Measurements from ENCODE around the gene CFAP61.
"Not testable (repeated sequence)": the region's sequence is repeated elsewhere in the genome, so short reads cannot be mapped to it uniquely, and the experiment has no call there.

Gene CFAP61

DNA sequence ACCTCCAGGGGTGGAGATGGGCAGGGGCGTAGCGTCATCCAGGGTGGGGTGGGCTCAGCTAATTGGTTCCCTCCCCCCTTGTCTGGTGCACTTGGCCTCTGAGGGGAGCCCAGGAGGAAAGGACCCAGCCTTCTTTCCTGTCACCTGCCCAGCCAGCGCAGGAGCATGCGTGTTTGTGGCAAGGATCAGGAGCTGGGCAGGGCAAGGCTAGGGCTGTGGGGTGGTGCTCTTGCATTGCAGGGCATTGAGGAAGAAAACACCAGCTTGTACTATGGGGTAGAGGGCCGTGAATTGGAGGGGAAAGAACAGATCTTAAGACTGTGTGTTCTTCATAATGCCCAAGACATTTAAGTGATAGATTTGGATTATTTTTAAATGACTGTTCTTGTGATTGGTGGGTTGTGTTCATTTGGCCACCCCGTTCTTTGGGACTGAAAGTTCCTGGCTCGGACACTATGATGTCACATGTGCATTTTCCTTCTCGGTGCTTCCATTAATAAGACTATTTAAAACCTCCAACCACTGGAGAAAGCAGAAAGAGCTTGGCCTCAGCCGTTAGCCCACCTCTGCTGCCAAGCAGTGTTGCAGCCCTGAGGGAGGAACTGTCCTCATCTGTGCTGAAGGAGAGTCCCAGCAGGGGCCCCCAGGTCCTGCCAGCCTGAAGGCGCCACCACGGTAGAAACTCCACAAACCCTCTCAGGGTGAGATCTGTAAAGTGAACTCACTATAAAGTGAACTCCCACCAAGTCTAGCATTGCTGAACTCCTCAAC lies 179.4 kb downstream of the CFAP61 start:
- DNase-seq (ENCODE audit: low read depth, low spot score): no peak

DNA sequence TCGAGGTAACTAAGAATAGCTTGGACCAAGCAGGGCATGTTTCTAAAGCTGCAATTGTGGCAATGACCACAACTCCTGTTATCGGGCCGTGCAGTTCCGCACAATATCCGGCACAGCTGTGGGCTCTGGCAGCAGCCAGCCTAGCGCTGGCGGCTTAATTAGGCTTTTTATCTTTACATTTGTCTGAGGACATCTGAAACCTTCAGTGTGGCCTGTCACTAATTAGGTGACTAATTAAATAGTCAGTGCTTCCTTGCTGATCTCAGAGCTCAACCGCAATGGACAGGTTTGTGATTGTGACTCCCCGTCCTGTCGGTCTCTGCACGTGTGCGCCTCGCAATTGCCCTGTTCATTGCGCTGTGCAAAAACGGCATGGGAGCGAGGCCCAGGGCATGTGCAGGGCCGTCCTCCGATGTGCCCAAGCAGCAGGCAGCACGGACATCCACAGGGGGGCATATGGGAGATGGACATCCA lies 180.7 kb downstream of the CFAP61 start:
- no peak for DNase-seq (ENCODE audit: low read depth, low spot score)

DNA sequence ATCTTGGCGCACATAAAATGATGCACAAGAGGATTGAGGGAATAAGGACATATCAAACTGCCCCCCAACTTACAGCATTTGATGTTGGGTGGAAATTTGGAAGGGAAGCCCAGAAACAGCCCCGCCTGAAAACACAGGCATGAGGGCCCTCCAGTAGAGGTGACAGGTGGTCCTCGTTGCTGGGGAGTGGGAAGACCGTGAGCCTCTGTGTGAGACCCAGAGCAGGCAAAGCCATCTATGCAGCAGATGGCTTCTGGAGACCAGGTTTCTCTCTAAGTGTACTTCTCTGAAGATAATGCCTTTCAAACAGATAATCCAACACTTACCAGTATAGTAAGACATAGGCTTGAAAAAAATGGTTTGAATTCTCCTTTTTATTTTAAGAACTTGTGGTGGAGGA lies 183.3 kb downstream of the CFAP61 start:
- no peak for DNase-seq (ENCODE audit: low read depth, low spot score)

DNA sequence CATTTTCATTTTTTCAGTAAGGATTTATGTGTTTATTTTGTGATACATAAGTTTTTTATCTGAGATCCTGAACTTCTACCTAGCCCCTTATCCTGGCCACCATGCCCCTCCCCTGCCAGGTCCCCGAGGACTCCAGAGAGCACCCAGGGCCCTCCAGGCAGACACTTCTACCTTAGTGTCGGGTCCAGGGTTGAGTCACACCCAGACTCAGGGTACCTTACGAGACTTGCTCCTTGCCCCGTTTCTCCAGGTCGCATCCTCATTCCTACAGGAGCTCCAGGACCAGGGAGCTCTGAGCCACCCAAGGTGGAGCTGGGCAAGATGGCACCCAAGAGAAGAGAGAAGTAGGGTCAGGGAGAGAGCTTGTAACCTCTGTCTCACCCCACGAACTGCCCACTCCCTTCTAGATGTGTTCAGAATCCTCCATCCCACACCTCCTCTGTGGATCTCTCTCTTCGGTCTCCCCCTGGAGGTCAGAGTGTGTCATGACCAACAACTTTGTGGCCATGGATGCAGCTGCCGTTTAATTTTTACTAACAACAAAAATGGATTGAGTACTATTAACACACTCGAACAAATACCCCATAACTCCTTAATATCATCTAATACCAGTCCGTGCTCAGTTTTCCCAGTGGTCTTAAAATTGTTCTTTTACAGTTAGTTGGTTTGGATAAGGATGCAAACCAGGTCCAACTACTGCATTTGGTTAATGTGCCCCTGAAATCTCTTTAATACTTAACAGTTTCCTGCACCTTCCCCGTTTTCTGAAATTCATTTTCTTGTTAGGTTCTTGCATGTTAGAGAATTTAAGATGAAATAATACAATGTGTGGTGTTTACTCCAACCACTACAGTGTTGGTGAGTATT lies 185.0 kb downstream of the CFAP61 start:
- peak; percentile 3 for DNase-seq (ENCODE audit: low read depth, low spot score)

DNA sequence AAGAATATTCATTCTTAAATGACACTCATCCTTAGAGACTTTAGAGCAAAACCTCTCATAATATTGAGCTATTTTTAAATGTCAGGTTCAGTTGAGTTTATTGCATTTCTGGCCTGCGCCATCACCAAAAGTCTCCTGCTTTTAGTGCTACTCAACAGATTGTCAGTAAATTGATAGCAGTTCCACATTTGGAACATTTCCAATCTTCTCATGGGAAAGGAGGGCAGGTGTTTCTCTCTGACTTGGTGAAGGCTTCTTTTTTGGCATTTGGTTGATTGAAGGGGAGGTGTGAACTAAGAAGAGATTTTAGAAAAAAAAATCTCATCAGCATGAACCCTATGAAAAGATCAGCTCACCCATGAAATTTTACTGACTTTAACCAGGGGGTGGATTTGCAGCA lies 189.6 kb downstream of the CFAP61 start:
- no peak for DNase-seq (ENCODE audit: low read depth, low spot score)

DNA sequence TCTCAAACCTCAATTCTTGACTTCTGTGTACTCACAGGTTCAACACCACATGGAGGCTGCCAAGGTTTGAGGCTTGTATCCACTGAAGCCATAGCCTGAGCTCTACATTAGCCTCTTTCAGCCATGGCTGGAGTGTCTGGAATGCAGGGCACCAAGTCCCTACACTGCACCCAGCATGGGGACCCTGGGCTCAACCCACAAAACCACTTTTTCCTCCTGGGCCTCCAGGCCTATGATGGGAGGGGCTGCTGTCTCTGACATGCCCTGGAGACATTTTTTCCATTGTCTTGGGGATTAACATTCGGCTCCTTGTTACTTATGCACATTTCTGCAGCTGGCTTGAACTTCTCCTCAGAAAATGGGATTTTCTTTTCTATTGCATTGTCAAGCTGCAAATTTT lies 192.1 kb downstream of the CFAP61 start:
- DNase-seq (ENCODE audit: low read depth, low spot score): not testable (repeated sequence)

DNA sequence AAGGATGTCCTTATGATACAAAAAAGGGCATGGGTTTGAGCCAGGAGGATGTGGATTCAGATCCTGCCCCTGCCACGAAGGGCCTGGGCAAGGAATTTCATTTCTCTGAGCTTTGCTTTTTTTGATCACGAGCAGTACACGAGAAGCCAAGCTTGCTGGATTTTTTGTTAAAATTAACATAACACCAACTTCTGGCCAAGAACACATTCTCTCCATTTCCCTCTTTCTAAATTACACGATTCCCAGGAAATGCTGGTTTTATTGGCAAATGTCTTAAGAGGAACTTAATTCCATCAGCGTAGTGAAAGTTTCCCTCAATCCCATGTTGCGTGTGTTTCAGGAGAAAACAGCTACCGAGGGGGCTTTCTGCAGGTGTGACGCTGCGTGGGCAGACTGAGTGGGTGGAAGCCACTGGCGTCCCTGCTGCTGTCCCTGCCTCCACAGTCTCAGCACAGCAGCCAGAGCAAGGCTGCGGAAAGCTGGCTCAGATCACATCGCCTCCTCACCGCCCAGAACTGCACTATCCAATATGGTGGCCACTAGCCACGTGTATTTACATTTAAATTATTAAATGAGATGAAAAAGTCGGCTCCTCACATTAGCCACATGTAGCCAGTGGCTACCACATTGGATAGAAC lies 194.8 kb downstream of the CFAP61 start:
- DNase-seq (ENCODE audit: low read depth, low spot score): no peak

DNA sequence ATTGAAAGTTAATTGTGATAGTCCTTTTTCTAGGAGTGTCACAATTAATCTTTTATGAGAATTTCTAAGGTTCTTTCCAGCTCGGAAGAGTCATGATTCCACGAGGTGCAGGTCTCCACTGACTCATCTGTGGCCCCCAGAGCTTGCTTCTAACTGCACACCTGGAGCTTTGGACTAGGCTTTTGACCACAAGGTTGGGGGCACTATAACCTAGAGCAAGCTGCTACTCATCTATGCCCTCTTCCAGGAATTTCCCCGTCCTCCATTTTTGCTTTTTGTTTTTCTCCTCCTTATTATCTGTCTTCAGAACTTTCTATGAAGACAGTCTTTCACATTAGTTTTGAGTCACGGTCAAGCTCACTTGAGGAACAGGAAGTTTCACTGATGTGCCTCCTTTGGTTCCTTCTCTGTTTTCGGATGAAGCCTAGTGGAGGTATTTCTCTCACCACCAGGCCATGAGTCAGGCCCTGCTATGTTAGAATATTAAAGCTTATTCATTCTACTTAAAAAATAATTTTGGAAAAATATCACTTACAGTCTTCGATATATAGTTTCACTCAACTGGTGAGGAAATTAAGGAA lies 196.4 kb downstream of the CFAP61 start:
- DNase-seq (ENCODE audit: low read depth, low spot score): no peak

DNA sequence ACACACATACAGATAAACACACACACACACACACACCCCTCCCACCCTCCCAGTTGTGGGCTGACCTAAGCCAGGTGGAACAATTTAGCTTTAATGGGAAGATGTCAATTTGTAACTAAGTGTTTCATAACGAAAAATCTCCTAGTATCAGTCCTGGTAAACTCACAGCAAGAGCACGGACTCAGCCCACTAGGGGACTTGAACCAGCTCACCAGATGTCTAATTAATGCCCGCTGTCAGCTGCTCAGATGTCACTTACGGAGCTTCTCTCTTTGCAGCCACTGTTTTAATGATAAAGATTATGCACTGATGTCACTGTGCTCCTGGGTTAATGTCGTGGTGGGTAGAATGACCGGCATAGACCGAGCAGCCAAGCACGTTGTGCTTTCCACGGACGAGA lies 199.0 kb downstream of the CFAP61 start:
- DNase-seq (ENCODE audit: low read depth, low spot score): no peak

DNA sequence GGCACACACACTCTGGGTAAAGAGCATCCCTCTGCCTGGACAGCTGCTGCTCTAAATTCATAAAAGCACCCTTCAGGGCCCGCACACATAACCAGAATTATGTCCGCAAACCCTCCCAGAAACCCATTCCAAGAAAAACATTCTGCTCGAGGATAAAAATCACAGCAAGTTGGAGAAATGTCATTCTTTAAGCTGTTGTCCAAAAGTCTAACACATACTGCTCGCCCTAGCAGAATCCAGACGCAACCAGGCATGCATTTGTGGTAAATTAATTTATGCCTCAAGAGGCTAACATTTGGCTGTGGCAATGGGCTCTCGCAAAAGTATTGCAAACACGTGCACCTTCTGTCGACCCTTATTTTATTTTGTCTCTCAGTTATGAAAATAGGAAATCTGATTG lies 199.5 kb downstream of the CFAP61 start:
- no peak for DNase-seq (ENCODE audit: low read depth, low spot score)

DNA sequence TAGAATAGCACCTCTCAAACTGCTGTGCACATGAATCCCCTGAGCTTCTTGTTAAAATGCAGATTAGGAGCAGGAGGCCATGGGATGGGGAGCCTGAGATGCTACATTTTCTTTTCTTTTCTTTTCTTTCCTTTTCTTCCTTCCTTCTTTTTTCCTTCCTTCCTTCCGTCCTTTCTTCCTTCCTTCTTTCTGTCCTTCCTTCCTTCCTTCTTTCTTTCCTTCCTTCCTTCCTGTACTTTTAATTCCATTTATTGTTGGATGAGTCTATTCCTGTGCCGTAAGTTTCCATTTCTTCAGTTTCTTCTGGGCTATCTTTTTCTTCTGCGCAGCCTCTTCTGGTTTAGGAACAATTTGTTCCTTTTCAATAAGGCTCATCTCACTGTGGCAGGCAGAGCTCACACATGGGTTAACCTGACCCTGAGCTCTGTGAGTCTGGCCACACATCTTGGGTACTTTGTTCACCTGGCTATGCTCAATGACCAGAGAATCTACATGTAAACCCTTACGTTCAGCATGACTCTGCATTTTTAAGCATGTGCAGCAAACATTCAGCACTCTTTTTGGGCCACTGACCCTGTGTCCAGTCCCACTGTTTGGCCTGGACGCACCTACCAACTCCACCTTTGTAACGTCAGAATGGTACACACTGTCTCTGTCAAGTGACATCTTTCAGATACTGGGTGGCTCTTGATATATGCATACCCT lies 200.9 kb downstream of the CFAP61 start:
- no peak for DNase-seq (ENCODE audit: low read depth, low spot score)

DNA sequence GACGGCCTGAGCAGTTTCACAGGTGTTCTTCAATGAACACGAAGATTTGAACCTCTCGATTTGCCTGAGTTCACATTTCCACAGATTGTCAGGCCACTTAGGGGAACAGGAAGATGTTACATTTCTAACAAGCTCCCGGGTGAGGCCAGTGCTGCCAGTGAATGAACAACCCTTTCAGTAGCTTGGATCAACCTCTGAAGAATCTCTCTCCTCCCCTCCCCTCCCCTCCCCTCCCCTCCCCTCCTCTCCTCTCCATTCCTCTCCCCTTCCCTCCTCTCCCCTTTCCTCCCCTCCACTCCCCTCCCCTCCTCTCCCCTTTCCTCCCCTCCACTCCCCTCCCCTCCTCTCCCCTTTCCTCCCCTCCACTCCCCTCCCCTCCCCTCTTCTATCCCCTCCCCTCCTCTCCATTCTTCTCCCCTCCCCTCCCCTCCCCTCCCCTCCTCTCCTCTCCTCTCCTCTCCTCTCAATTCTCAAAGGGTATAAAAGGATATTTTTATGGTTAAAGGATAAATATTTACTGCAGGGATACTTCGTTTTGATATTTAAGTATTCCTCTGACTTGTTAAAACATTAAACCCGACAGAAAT lies 201.5 kb downstream of the CFAP61 start:
- DNase-seq (ENCODE audit: low read depth, low spot score): no peak

DNA sequence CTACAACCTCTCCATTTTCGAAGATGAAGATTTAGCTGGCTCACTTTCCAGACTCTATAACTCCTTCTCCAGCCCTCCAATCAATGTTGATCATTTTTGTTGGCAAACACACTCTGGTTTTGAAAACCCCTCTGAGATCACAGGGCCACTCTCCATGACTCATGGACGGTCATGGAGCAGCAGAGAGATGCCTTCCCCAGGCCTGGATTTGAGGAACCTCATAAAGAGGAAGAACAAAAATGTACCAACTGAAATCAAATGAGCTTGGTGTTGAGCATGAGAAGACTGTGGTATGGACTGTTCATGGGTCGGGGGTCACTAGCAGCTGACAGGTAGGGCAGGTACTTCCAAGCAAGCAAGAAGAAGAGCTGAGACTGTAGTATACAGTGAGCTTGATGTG lies 202.8 kb downstream of the CFAP61 start:
- DNase-seq (ENCODE audit: low read depth, low spot score): no peak

DNA sequence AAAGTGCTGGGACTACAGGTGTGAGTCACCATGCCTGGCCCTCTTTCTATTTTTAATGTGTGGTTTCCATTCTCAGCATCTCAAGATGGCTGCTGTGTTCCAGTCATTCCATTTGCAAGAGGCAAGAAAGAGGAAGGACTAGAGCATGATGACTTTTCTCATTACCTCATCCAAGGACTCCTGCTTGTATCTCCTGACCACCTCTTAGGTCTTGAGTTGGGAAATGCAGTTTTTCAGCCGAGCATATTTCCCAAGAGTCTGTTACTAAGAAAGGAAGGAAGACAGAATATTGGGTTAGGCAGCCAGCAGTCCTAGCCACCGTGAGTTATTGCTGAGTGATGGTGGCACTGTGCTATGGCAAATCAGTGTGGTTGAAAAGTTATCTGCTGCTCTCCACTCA lies 207.2 kb downstream of the CFAP61 start:
- no peak for DNase-seq (ENCODE audit: low read depth, low spot score)

DNA sequence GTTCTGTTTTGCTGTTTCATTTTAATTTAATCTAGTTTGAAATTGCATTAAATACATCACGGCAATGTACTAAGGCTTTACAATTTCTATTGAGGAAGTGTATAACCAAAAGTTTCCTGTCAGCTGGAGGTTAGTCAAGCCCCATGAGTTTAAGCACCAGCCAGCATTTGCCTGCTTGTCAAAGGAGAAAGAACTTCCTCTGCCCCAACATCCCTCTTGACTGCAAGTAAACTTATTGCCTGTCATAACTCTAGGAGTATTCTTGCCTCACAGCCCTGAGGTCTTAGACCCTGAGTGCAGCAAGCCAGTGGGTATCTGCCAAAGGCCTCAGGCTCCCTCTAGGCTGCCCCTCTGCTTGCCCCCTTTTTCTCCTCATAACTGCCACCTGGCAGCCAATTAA lies 208.8 kb downstream of the CFAP61 start:
- DNase-seq (ENCODE audit: low read depth, low spot score): no peak

DNA sequence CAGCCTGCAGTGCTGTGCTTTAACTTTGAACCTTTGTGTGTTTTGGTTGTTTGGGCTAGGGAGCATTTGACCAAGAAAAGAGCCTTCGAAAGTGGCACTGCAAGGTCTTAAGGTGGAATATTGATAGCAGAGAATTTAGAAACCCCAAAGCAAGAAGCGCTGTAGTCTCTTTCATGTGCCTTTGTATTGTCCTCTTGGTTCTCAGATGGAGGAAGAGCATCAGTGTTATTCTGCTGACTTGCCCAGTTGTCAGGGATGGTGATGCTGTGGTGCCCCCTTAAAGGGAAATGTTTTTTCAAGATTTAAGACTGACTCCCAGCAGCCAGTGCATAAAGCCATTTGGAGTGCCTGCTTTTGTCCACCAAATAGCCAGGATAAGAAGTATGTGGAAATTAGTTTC lies 212.9 kb downstream of the CFAP61 start:
- DNase-seq (ENCODE audit: low read depth, low spot score): no peak

DNA sequence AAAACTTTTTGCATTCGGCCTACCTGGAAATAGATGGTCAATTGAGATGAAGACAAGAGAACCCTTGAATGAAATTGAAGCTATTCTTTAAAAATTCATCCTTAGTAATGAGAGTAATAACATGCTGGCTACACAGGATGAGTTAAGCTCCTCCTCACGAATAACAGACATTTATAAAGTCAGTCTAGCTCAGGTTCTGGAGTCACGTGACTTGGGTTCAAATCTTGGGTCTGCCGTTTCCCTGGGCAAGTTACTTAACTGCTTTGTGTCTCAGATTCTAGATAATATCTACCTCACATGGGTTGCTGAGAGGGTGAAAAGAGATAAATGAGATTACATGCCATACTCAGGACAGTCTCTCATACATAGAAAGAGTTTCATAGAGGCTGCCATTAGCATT lies 214.2 kb downstream of the CFAP61 start:
- DNase-seq (ENCODE audit: low read depth, low spot score): no peak

DNA sequence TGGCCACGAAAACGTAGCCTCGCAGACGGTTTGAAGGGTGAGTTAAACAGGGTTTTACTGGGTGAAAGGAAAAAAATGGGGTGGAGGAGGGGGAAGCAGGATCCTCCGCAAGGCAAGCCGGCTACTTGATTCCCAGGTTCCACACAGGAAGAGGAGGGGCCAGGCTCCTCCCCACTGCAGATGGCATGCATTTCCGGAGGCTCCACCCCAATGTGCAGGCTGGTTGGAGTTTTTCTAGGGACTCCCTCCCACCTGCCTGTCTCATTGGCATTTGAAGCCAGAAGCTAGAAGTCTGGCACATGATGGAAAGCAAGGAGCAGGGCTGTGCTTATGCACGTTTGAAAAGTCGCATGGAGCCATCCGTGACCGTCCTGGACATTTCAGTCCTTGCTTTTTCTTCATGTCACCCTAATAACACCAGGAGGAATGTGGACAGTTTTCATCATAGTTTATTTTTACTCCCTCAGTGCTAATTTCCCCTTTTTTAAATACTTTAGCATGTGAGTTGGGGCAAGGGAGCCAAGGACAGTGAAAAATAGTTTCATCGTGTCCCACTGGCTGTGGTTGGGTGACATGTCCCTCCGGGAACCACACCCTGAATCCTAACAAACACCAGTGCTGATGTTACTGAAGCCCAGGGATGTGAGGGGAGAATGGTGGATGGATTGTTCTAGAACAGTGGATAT lies 215.5 kb downstream of the CFAP61 start:
- DNase-seq (ENCODE audit: low read depth, low spot score): no peak

DNA sequence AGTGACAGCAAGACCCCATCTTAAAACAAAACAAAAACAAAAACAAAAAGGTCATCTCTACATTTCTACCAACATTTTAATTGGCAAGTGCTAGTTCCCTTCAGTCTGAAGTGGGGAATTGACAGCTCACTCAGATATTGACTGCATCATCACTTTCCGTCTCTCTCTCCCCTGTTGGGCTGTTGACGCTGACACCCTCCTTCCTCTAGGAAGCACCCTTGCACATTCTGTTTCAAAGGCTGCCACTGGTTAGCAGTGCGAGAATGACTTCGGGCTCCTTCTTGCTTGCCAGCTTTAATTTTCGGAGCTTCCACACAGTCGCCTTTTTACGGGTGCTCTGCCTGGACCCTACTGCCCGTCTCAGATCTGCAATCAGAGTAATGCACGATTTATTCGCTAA lies 218.9 kb downstream of the CFAP61 start:
- no peak for DNase-seq (ENCODE audit: low read depth, low spot score)

DNA sequence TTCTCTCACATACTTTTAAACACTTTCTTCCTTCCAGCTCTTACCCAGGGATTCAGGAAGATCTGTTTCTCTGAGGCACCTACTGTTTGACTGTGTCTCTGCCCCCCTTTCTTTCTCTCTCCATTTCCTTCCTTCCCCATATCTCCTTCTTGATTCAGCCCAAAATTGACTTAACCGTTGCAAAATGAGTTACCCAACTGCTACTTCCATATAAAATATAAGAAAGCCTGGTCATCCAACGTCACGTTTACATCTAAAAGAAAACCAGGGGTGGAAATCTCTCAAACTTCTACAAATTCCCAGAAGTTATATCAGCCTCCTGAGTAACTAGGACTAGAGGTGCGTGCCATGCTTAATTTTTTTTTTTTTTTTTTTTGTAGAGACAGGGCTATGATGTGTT lies 220.4 kb downstream of the CFAP61 start:
- no peak for DNase-seq (ENCODE audit: low read depth, low spot score)

All from smooth muscle cell of the brain vasculature (primary cell).